Choroid plexus epithelial cell (primary cell): ENCODE data around the gene KRIT1.

Experiments
- DNase-seq: peaks from one replicate; pipeline ENCODE4 v3.0.0-alpha.2; 2010; ENCODE audit warnings: low read depth
- H3K4me3 ChIP-seq: 2 replicates; pipeline ENCODE4 v1.5.1; 2011; ENCODE audit warnings: low read depth, mild to moderate bottlenecking, control low read depth, low read length, moderate library complexity
- CTCF ChIP-seq: conservative IDR thresholded peaks from 2 replicates; pipeline ENCODE4 v1.5.1; 2011; ENCODE audit warnings: low read depth, mild to moderate bottlenecking, control low read depth, inconsistent platforms, low read length, moderate library complexity

Gene KRIT1

GRCh38 chr7:92251181-92251580, 5.5 kb upstream of the KRIT1 start:
- no peak for TF ChIP-seq CTCF
- DNase-seq: no peak
- no peak overlapping the region for H3K4me3 ChIP-seq

GRCh38 chr7:92250603-92251002, 4.9 kb upstream of the KRIT1 start:
- H3K4me3 ChIP-seq: no peak overlapping the region
- no peak for DNase-seq
- TF ChIP-seq CTCF: no peak

- DNase-seq: peak; percentile 27
- peak overlapping the region; percentile 75 for H3K4me3 ChIP-seq
- TF ChIP-seq CTCF: no peak
Measured at GRCh38 chr7:92246360-92247101, 817 bp upstream of the KRIT1 start.

- H3K4me3 ChIP-seq: peak overlapping the region; percentile 75
- peak; percentile 8 for TF ChIP-seq CTCF
- peak; percentile 28 for DNase-seq
Measured at GRCh38 chr7:92244808-92245486, 767 bp downstream of the KRIT1 start.

GRCh38 chr7:92242972-92243371, 2.7 kb downstream of the KRIT1 start:
- no peak for TF ChIP-seq CTCF
- DNase-seq: no peak
- no peak overlapping the region for H3K4me3 ChIP-seq

- TF ChIP-seq CTCF: no peak
- no peak overlapping the region for H3K4me3 ChIP-seq
- no peak for DNase-seq
Measured at GRCh38 chr7:92230547-92230946, 15.2 kb downstream of the KRIT1 start.

- TF ChIP-seq CTCF: no peak
- no peak for DNase-seq
- H3K4me3 ChIP-seq: no peak overlapping the region
Measured at GRCh38 chr7:92228742-92229141, 17.0 kb downstream of the KRIT1 start.
